ENCODE data around the gene AFG1L.
"Not testable (repeated sequence)": the region's sequence is repeated elsewhere in the genome, so short reads cannot be mapped to it uniquely, and the experiment has no call there.

Gene AFG1L

DNA sequence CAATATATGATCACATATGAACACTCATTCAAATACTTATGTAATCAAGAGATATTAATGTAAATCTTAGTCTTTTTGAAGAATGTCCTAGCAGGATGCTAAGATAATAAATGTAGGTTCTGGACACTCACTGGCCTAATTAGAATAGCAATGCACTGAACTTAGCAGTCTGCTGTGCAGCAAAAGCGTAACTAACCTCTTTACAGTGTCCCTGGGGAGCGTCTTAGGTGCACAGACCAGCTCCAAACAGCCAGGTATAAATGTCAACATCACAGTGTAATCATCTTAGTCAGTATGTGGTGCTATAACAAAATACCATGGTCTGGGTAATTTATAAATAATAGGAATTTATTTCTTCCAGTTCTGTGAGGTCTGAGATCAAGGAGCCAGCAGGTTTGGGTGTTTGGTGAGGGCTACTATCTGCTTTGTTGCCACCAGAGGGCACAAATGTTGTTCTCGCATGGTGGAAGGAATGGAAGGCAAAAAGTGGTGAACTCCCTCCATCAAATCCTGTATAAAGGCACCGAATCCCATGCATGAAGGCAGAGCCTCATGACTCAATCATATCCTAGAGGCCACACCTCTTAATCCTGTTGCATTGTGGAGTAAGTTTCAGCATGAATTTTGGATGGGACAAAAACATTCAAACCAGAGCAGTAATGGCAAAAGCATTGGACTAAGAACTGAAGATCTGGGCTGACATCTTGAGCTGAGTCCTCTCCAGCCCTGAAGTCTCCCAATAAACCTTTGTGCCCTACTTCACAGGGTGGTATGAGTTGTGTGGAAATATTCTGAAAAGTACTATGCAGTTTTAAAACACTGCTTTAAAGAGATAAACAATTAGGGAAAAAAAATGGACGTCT, 224.1 kb downstream of the AFG1L start:
- Histone ChIP-seq H3K4me3 (ENCODE audit: low read depth in 1 of 5, low read length in 5 of 5) (no peak overlapping the region), H3K27me3 (ENCODE audit: control insufficient read depth in 5 of 5, insufficient read depth in 4 of 5, low read length in 5 of 5) (no peaks in the 10 kb centered on the region), H3K9me3 (ENCODE audit: control insufficient read depth in 5 of 5, low read length in 5 of 5) (no peaks in the 10 kb centered on the region)

DNA sequence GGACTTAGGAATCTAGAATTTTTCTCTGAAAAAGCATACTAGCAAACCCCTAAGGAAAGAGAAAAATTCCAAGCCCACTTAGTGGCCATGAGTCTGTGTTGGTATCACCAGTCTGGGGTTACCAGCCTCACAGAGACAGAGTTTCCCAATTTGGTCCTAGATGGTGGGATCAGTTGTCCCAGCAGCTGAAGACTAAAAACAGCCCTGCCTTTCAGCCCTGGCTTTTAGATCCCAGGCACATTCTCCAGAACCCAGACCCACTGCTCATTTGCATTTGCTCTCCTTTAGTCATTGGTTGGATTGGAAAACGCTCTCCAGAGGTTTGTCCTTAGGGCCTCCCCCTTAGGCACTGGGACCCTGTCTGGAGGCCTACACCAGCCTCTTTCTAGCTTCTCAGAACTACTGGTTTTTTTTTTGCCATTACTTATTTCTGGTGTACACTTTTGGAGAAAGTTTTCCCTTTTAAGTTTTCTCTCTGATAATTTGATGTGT, 226.8 kb downstream of the AFG1L start:
- H3K4me1 ChIP-seq (ENCODE audit: control insufficient read depth in 5 of 5, insufficient read depth in 5 of 5, low read length in 5 of 5), result no peaks in the 10 kb centered on the region
- H3K9ac ChIP-seq (ENCODE audit: low read length in 5 of 5), result no peak overlapping the region
- no peaks in the 10 kb centered on the region for H3K9me3 ChIP-seq (ENCODE audit: control insufficient read depth in 5 of 5, low read length in 5 of 5)
- H3K36me3 ChIP-seq (ENCODE audit: control insufficient read depth in 5 of 5, insufficient read depth in 5 of 5, low read length in 5 of 5), result peaks cover 6 to 9% (median 6%) of the 10 kb centered on the region in 5 donors
- no peaks in the 10 kb centered on the region for H3K27me3 ChIP-seq (ENCODE audit: control insufficient read depth in 5 of 5, insufficient read depth in 4 of 5, low read length in 5 of 5)
- H3K4me3 ChIP-seq (ENCODE audit: low read depth in 1 of 5, low read length in 5 of 5), result no peak overlapping the region
- H3K27ac ChIP-seq (ENCODE audit: low read depth, low read length), result no peak overlapping the region

More for the DNA sequence above, 224.1 kb downstream of the AFG1L start:
- no peaks in the 10 kb centered on the region for H3K4me1 ChIP-seq (ENCODE audit: control insufficient read depth in 5 of 5, insufficient read depth in 5 of 5, low read length in 5 of 5)
- peaks cover 6 to 9% (median 6%) of the 10 kb centered on the region in 5 donors for H3K36me3 ChIP-seq (ENCODE audit: control insufficient read depth in 5 of 5, insufficient read depth in 5 of 5, low read length in 5 of 5)
- no peak overlapping the region for H3K9ac ChIP-seq (ENCODE audit: low read length in 5 of 5)
- H3K27ac ChIP-seq (ENCODE audit: low read depth, low read length), result no peak overlapping the region

DNA sequence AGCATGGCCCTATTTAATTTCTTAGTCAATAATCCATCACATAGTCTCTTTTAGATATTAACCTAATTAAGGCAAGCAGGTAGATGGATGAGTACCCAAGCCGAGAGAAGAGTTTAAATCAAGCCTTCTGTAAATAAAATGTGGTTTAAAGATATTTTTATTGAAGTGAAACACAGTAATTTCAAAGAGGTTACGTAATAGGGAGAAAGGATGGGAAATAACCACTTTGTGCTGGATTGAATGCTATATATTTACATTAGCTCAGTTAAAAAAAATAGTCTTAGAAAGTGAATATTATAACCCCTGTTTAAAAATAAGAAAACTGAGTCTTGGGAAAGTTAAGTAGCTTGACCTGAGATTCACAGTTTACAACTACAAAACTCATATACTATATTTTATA, 228.8 kb downstream of the AFG1L start:
- H3K4me3 ChIP-seq (ENCODE audit: low read depth in 1 of 5, low read length in 5 of 5), result no peak overlapping the region
- H3K36me3 ChIP-seq (ENCODE audit: control insufficient read depth in 5 of 5, insufficient read depth in 5 of 5, low read length in 5 of 5), result peaks cover 6 to 9% (median 6%) of the 10 kb centered on the region in 5 donors
- no peaks in the 10 kb centered on the region for H3K4me1 ChIP-seq (ENCODE audit: control insufficient read depth in 5 of 5, insufficient read depth in 5 of 5, low read length in 5 of 5)
- H3K9me3 ChIP-seq (ENCODE audit: control insufficient read depth in 5 of 5, low read length in 5 of 5), result no peaks in the 10 kb centered on the region
- H3K27me3 ChIP-seq (ENCODE audit: control insufficient read depth in 5 of 5, insufficient read depth in 4 of 5, low read length in 5 of 5), result no peaks in the 10 kb centered on the region
- H3K9ac ChIP-seq (ENCODE audit: low read length in 5 of 5), result no peak overlapping the region
- no peak overlapping the region for H3K27ac ChIP-seq (ENCODE audit: low read depth, low read length)

DNA sequence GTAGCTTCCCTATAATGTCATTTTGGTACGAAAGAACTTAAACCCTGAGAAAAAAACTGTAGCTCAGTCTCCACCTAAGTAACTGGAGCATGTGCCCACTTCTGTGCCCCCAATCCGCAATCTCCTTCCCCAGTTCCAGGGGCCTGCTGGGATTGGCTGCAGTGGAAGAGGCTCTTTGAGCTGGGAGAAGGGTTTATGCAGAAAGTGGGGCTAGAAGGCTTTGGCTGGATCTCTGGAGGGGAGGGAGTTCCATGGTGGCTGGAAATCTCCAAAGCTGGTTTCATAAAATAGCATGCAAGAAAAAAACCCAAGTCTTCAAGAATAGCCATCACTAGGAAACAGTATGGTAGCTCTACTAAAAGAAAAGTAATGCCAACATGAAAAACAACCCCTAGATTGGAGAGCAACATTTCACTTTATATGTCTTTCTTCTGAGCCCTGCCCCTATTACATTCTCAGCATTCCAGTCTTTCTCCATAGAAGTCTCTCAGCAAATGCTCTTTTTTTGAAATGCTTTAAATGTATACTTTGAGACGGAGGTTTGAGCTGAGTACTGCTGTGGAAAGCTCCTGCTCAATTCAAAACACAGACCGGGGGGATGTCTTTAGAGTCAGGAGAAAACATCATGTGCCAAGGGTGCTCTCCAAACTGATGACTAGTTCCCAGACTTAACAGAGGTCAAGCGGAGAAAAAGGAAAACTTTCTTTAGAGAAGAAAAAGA, 229.8 kb downstream of the AFG1L start:
- no peak overlapping the region for H3K4me3 ChIP-seq (ENCODE audit: low read depth in 1 of 5, low read length in 5 of 5)
- peaks cover 6 to 9% (median 6%) of the 10 kb centered on the region in 5 donors for H3K36me3 ChIP-seq (ENCODE audit: control insufficient read depth in 5 of 5, insufficient read depth in 5 of 5, low read length in 5 of 5)
- H3K4me1 ChIP-seq (ENCODE audit: control insufficient read depth in 5 of 5, insufficient read depth in 5 of 5, low read length in 5 of 5), result no peaks in the 10 kb centered on the region
- no peak overlapping the region for H3K27ac ChIP-seq (ENCODE audit: low read depth, low read length)
- no peak overlapping the region for H3K9ac ChIP-seq (ENCODE audit: low read length in 5 of 5)
- no peaks in the 10 kb centered on the region for H3K27me3 ChIP-seq (ENCODE audit: control insufficient read depth in 5 of 5, insufficient read depth in 4 of 5, low read length in 5 of 5)
- H3K9me3 ChIP-seq (ENCODE audit: control insufficient read depth in 5 of 5, low read length in 5 of 5), result no peaks in the 10 kb centered on the region

DNA sequence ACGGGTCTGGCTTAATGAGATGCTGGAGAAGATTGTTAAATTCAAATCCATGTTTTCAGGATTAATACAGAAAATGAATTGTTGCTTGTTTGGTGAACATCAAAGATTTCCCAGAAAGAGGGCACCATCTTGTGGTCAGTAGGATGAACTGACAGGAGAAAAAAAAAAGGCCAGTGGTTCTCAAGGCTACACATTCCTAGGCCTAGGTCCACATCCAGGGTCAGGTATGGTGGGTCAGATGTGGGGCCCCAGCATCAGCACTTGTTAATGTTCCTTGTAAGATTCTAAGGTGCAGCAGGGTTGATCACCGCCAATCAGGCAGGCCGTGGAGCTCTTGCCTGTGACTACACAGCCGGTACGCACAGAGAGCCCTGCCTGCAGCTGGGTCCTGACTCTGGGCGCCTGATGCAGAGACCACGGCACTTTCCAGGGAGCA, 231.9 kb downstream of the AFG1L start:
- Histone ChIP-seq H3K36me3 (ENCODE audit: control insufficient read depth in 5 of 5, insufficient read depth in 5 of 5, low read length in 5 of 5) (peaks cover 0 to 6% (median 5%) of the 10 kb centered on the region in 5 donors), H3K9ac (ENCODE audit: low read length in 5 of 5) (no peak overlapping the region), H3K27ac (ENCODE audit: low read depth, low read length) (no peak overlapping the region), H3K27me3 (ENCODE audit: control insufficient read depth in 5 of 5, insufficient read depth in 4 of 5, low read length in 5 of 5) (no peaks in the 10 kb centered on the region), H3K9me3 (ENCODE audit: control insufficient read depth in 5 of 5, low read length in 5 of 5) (no peaks in the 10 kb centered on the region), H3K4me1 (ENCODE audit: control insufficient read depth in 5 of 5, insufficient read depth in 5 of 5, low read length in 5 of 5) (no peaks in the 10 kb centered on the region), H3K4me3 (ENCODE audit: low read depth in 1 of 5, low read length in 5 of 5) (no peak overlapping the region)

DNA sequence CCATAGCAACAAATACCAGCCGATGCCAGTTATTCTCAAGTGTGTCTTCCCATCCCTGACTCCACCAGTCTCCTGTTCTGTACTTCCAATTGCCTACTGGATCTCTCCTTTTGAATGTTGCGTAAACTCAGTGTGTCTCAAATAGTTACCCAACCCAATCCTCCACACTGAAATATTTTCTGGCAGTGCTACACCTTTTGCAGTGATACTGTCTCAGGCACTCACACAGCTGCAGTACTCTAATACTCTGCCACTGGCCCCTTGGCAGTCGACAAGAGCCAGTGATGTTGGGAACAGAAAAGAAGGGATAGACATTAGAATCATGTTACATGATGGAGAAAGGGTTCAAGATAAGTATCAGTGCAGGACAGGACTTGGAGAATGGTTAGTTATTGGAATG, 234.0 kb downstream of the AFG1L start:
- H3K27ac ChIP-seq (ENCODE audit: low read depth, low read length), result no peak overlapping the region
- no peaks in the 10 kb centered on the region for H3K36me3 ChIP-seq (ENCODE audit: control insufficient read depth in 5 of 5, insufficient read depth in 5 of 5, low read length in 5 of 5)
- H3K27me3 ChIP-seq (ENCODE audit: control insufficient read depth in 5 of 5, insufficient read depth in 4 of 5, low read length in 5 of 5), result no peaks in the 10 kb centered on the region
- no peak overlapping the region for H3K4me3 ChIP-seq (ENCODE audit: low read depth in 1 of 5, low read length in 5 of 5)
- H3K9ac ChIP-seq (ENCODE audit: low read length in 5 of 5), result no peak overlapping the region
- H3K9me3 ChIP-seq (ENCODE audit: control insufficient read depth in 5 of 5, low read length in 5 of 5), result no peaks in the 10 kb centered on the region
- H3K4me1 ChIP-seq (ENCODE audit: control insufficient read depth in 5 of 5, insufficient read depth in 5 of 5, low read length in 5 of 5), result no peaks in the 10 kb centered on the region

DNA sequence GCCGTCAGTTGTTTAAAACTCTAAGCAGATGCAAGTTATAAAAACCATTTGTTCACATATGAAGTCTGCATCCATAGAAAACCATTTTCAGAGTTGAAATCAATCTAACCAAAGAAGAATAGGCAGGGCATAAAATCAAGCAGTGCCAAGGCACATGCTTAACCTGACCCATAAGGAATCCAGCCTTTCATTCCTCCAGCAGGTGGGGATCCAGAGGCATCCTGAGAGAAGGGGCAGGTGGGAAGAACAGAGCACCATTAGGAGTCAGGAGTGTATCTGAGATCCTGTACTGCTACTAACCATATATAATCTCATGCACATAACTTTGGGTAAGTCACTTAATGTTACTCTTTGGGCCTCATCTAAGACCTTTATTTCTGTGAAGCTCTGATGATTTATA, 236.5 kb downstream of the AFG1L start:
- Histone ChIP-seq H3K27me3 (ENCODE audit: control insufficient read depth in 5 of 5, insufficient read depth in 4 of 5, low read length in 5 of 5) (no peaks in the 10 kb centered on the region), H3K4me3 (ENCODE audit: low read depth in 1 of 5, low read length in 5 of 5) (no peak overlapping the region), H3K4me1 (ENCODE audit: control insufficient read depth in 5 of 5, insufficient read depth in 5 of 5, low read length in 5 of 5) (no peaks in the 10 kb centered on the region), H3K9ac (ENCODE audit: low read length in 5 of 5) (no peak overlapping the region), H3K36me3 (ENCODE audit: control insufficient read depth in 5 of 5, insufficient read depth in 5 of 5, low read length in 5 of 5) (no peaks in the 10 kb centered on the region), H3K27ac (ENCODE audit: low read depth, low read length) (no peak overlapping the region), H3K9me3 (ENCODE audit: control insufficient read depth in 5 of 5, low read length in 5 of 5) (no peaks in the 10 kb centered on the region)

DNA sequence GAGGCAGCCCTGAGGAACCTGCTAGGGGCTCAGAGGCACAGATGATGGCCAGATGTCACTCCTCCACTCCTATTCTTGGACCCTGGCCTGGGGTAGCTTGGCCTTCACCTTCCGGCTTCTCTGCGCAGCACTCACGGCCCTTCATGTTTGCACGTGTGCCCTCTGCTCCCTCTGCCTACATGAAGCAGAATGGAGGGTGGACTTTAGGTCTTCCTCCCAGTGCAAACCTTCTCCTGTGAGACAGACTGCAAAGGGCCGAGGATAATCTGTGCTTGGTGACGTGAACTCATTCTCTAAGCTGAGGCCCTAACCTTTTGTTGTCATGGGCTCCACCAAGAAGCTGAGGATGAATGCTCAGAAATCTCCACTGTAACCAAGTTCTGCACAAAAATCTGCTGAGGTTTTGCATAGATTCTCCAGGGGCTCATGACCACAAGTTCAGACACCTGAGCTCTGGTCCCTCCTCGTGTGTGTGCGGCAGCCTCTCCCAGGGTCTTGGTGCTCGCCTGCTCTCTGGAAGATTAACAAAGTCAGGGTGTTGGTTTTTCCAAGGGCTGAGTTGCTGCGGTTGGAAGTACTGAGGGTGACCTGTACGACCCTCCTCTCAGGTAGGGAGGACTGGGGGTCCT, 240.4 kb downstream of the AFG1L start:
- no peak overlapping the region for H3K4me3 ChIP-seq (ENCODE audit: low read depth in 1 of 5, low read length in 5 of 5)
- H3K36me3 ChIP-seq (ENCODE audit: control insufficient read depth in 5 of 5, insufficient read depth in 5 of 5, low read length in 5 of 5), result no peaks in the 10 kb centered on the region
- H3K4me1 ChIP-seq (ENCODE audit: control insufficient read depth in 5 of 5, insufficient read depth in 5 of 5, low read length in 5 of 5), result peaks cover 0 to 5% (median 0%) of the 10 kb centered on the region in 5 donors
- no peak overlapping the region for H3K9ac ChIP-seq (ENCODE audit: low read length in 5 of 5)
- H3K27me3 ChIP-seq (ENCODE audit: control insufficient read depth in 5 of 5, insufficient read depth in 4 of 5, low read length in 5 of 5), result no peaks in the 10 kb centered on the region
- H3K27ac ChIP-seq (ENCODE audit: low read depth, low read length), result no peak overlapping the region
- H3K9me3 ChIP-seq (ENCODE audit: control insufficient read depth in 5 of 5, low read length in 5 of 5), result no peaks in the 10 kb centered on the region

DNA sequence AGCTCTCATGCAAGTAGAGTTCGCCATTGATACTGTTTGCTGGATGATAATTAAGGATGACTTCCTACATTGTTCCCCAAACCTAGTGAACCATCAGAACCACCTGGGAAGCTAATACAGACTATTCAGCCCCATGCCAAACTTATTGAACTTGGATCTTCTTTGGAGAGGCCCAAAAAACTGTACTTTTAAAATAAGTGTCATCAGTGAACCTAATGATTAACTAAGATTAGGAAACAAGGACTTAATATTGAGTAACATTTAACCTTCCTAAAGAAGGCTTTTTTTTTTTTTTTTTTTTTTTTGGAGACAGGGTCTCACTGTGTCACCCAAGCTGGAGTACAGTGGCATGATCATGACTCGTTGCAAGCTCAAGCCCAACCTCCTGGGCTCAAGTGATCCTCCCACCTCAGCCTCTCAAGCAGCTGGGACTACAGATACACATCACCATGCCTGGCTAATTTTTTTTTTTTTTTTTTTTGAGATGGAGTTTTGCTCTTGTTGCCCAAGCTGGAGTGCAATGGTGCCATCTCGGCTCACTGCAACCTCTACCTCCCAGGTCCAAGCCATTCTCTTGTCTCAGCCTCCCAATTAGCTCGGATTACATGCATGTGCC, 241.2 kb downstream of the AFG1L start:
- not testable (repeated sequence) for H3K36me3 ChIP-seq (ENCODE audit: control insufficient read depth in 5 of 5, insufficient read depth in 5 of 5, low read length in 5 of 5); H3K27ac ChIP-seq (ENCODE audit: low read depth, low read length)

More for the DNA sequence above, 241.2 kb downstream of the AFG1L start:
- H3K27me3 ChIP-seq (ENCODE audit: control insufficient read depth in 5 of 5, insufficient read depth in 4 of 5, low read length in 5 of 5); H3K9me3 ChIP-seq (ENCODE audit: control insufficient read depth in 5 of 5, low read length in 5 of 5); H3K9ac ChIP-seq (ENCODE audit: low read length in 5 of 5); H3K4me1 ChIP-seq (ENCODE audit: control insufficient read depth in 5 of 5, insufficient read depth in 5 of 5, low read length in 5 of 5); H3K4me3 ChIP-seq (ENCODE audit: low read depth in 1 of 5, low read length in 5 of 5): not testable (repeated sequence)
